Retinal pigment epithelial cell (primary cell): Measurements from ENCODE around the gene EPB42.

ENCODE experiments used
- DNase-seq: peaks from one replicate; pipeline ENCODE4 v3.0.0-alpha.2; 2010; ENCODE audit warnings: low read depth
- H3K4me3 ChIP-seq: 2 replicates; pipeline ENCODE4 v1.5.1; 2011; ENCODE audit warnings: mild to moderate bottlenecking, low read length, control low read depth, moderate library complexity
- CTCF ChIP-seq: conservative IDR thresholded peaks from 2 replicates; pipeline ENCODE4 v1.5.1; 2011; ENCODE audit warnings: low read depth, low read length, control low read depth, inconsistent platforms

EPB42 gene

GRCh38 chr15:43242616-43243015 lies 21.8 kb upstream of the EPB42 start:
- no peak overlapping the region for H3K4me3 ChIP-seq
- no peak for DNase-seq
- no peak for TF ChIP-seq CTCF

GRCh38 chr15:43241100-43241499 lies 20.3 kb upstream of the EPB42 start:
- H3K4me3 ChIP-seq: no peak overlapping the region
- DNase-seq: no peak
- no peak for TF ChIP-seq CTCF

- no peak overlapping the region for H3K4me3 ChIP-seq
- DNase-seq: no peak
- no peak for TF ChIP-seq CTCF
Observed at GRCh38 chr15:43239732-43240491, 19.1 kb upstream of the EPB42 start.

- TF ChIP-seq CTCF: no peak
- no peak for DNase-seq
- no peak overlapping the region for H3K4me3 ChIP-seq
Observed at GRCh38 chr15:43238671-43239131, 17.9 kb upstream of the EPB42 start.

GRCh38 chr15:43237842-43238470 lies 17.1 kb upstream of the EPB42 start:
- no peak for DNase-seq
- TF ChIP-seq CTCF: no peak
- H3K4me3 ChIP-seq: no peak overlapping the region

- H3K4me3 ChIP-seq: no peak overlapping the region
- no peak for TF ChIP-seq CTCF
- DNase-seq: no peak
Observed at GRCh38 chr15:43235536-43235935, 14.7 kb upstream of the EPB42 start.

GRCh38 chr15:43232289-43232874 lies 11.6 kb upstream of the EPB42 start:
- TF ChIP-seq CTCF: no peak
- no peak for DNase-seq

More at GRCh38 chr15:43232289-43232874, 11.6 kb upstream of the EPB42 start:
- no peak overlapping the region for H3K4me3 ChIP-seq
